HG02840 (cell line): ENCODE measurements around the gene ACTR3C.
"Not testable (repeated sequence)": the region's sequence is repeated elsewhere in the genome, so short reads cannot be mapped to it uniquely, and the experiment has no call there.

Experiments
- ATAC-seq: cut with Tn5 transposase; IDR thresholded peaks from one replicate; pipeline ENCODE4 v1.9.1; 2021; ENCODE audit warnings: mild to moderate bottlenecking, moderate library complexity, moderate number of reproducible peaks; ENCODE audit not compliant: unreplicated experiment, low FRiP score

Gene ACTR3C

GRCh38 chr7:150220673-150221181 lies 102.6 kb downstream of the ACTR3C start:
- not testable (repeated sequence) for ATAC-seq

DNA sequence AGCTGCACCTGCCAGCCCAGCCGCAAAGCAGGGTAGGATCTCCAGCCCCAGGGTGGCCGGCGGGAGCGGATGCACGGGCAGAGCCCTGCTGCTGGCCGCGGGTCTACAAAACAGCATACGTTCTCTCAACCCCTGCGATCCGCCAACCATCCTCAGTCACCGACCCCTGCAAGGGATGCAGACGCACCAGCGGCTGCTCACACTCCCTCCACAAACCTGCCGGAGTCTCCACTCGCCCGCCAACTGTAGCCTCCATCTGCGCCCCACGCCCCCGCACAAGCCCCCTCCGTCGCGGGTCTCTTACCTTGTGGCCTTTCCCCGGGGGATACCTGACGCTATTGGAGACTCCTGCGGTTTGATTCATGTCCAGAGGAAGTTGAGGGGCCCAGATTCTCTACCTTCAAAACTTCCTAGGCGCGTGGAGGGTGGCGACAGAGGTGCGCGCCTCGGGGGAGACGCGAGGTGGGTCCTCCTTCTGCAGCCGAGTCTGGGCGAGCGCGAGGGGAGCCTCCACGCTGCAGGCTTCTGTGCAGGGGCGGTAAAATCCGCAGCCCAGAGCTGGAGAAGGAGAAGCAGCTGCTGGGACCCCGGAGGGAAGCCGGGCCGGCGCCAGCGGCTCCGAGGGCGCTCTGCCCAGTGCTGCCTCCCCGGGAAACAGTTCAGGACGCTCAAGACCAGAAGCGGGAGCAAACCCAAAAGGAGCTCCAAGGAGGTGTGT lies 103.2 kb downstream of the ACTR3C start:
- not testable (repeated sequence) for ATAC-seq

DNA sequence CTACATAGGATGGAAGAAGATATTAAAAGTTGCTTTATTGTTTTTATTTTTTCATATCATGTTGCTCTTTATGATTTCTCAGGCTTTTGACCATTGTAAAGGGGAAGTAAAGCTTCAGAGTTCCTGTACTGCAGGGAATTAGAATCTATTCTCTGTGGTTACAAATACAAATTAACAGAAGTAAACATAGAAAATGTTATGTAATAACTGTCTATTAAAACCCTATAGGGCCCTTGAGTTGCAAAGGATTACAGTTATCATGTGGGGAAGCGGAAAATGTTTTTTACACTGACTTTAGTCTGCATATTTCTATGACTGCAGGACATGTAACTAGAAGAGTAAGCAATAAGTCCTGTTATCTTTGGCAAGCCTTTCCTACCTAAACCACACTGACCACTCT lies 116.5 kb downstream of the ACTR3C start:
- not testable (repeated sequence) for ATAC-seq

- ATAC-seq = not testable (repeated sequence)
Measured at GRCh38 chr7:150205866-150206265, 117.5 kb downstream of the ACTR3C start.

- ATAC-seq = not testable (repeated sequence)
Measured at GRCh38 chr7:150204577-150204976, 118.8 kb downstream of the ACTR3C start.

DNA sequence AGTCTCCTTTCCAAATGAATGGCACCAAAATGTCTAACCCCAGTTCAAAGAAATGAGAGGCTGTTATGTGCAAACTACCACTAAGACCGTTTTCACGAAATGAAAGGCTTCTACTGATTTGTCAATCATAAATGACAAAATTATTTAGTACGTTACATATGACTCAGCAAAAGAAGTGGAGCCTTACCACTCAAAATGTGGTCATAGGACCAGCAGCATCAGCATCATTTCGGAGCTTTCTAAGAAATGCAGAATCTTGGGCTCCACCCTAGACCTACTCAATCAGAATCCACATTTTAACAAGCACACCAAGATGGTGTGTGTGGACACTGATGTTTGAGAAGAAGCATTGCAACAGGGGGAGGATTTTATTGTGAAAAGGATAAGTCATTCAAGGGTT lies 120.5 kb downstream of the ACTR3C start:
- not testable (repeated sequence) for ATAC-seq
